ENCODE measurements around the gene FSTL4.

Gene FSTL4

DNA sequence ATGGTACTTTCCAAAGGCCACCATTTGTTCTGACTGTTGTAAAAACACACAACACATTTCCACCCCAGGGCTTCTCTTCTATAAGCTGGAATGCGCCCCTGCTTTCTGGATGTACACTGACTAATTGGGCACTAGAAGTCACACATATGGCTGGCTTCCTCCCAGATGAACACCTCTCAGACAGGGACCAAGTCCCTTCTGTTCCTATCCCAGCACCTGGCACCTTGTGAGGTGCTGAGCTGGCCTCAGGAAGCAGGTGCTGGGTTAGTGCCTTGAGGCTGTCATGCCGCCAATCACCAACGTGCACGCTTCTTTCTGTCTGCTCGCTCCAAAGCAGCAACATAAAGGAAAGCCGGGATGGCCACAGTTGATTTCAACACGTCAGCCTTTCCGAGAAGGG, 93.2 kb downstream of the FSTL4 start:
- DNase-seq (ENCODE audit: low spot score): no peak
- in situ Hi-C loops (cut with MboI; ENCODE audit: low sequenced_read_pairs, unreplicated experiment): no loop called here
- TF ChIP-seq, protein P1, sequence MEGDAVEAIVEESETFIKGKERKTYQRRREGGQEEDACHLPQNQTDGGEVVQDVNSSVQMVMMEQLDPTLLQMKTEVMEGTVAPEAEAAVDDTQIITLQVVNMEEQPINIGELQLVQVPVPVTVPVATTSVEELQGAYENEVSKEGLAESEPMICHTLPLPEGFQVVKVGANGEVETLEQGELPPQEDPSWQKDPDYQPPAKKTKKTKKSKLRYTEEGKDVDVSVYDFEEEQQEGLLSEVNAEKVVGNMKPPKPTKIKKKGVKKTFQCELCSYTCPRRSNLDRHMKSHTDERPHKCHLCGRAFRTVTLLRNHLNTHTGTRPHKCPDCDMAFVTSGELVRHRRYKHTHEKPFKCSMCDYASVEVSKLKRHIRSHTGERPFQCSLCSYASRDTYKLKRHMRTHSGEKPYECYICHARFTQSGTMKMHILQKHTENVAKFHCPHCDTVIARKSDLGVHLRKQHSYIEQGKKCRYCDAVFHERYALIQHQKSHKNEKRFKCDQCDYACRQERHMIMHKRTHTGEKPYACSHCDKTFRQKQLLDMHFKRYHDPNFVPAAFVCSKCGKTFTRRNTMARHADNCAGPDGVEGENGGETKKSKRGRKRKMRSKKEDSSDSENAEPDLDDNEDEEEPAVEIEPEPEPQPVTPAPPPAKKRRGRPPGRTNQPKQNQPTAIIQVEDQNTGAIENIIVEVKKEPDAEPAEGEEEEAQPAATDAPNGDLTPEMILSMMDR (IDR thresholded peaks at IDR 0.05; ENCODE audit: borderline replicate concordance, control extremely low read depth, extremely low read depth, insufficient read depth, missing control alignments): no peak

DNA sequence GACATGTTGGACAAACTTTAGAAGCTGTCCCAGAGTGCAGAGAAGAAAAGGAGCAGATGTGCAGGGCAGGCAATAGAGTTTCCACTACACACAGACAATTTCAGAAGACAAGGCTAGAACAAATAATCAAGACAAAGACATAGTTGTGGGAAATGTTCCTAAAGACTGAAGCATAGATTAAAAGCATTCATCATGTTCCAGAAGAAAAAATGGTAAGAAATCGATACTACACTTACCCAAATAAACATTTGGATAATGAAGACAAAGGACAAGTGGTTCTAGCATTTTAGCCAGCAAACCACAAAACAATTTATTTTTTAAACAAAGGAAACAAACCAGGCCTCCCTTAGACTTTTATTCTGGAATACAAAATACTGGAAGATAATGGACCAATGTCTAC, 97.9 kb downstream of the FSTL4 start:
- DNase-seq (ENCODE audit: low spot score): no peak
- in situ Hi-C loops (cut with MboI; ENCODE audit: low sequenced_read_pairs, unreplicated experiment): no loop called here
- TF ChIP-seq, protein P1 (IDR thresholded peaks at IDR 0.05; ENCODE audit: borderline replicate concordance, control extremely low read depth, extremely low read depth, insufficient read depth, missing control alignments): no peak

DNA sequence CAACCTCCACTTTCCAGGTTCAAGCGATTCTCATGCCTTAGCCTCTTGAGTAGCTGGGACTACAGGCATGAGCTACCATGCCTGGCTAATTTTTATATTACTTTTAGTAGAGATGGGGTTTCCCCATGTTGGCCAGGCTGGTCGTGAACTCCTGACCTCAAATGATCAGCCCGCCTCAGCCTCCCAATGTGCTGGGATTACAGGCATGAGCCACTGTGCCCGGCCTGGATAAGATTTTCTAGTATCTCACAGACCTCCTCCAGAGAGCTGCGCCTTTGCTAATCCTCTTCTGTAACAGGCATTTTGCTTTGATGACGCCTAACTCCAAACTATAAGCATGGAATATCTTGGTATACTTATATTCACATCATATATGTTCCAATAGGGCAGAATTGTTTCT, 99.4 kb downstream of the FSTL4 start:
- TF ChIP-seq, protein P1 (IDR thresholded peaks at IDR 0.05; ENCODE audit: borderline replicate concordance, control extremely low read depth, extremely low read depth, insufficient read depth, missing control alignments): no peak
- in situ Hi-C loops (cut with MboI; ENCODE audit: low sequenced_read_pairs, unreplicated experiment): no loop called here
- DNase-seq (ENCODE audit: low spot score): no peak

DNA sequence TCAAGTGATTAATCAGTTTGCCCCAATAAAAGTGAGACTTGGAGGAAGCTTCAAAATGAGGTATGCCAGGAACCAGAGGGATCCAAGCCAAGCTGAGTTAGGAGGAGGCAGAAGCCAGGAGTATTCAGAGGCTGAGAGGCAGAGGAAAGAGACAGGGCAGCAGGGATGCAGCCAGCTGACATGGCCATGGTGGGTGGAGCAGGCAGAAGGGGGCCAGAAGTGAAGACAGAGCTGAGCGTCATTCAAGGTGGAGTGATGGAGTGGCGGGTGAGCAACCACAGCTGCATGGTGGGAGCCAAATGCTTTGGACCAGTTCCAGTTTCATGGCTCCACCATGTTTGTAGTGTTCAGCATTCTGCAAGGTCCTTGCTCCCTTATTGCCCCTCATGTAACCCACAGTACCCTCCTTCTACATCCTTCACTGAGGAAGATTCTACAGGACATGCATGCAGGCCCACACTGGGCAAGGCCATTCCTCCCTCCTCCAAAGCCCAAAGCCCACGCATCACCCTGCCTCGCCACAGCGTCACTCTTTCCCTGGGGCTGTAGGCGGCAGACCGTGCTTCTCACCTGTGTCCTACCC, 100.6 kb downstream of the FSTL4 start:
- TF ChIP-seq, protein P1 (IDR thresholded peaks at IDR 0.05; ENCODE audit: borderline replicate concordance, control extremely low read depth, extremely low read depth, insufficient read depth, missing control alignments): no peak
- no peak for DNase-seq (ENCODE audit: low spot score)
- in situ Hi-C loops (cut with MboI; ENCODE audit: low sequenced_read_pairs, unreplicated experiment): no loop called here

DNA sequence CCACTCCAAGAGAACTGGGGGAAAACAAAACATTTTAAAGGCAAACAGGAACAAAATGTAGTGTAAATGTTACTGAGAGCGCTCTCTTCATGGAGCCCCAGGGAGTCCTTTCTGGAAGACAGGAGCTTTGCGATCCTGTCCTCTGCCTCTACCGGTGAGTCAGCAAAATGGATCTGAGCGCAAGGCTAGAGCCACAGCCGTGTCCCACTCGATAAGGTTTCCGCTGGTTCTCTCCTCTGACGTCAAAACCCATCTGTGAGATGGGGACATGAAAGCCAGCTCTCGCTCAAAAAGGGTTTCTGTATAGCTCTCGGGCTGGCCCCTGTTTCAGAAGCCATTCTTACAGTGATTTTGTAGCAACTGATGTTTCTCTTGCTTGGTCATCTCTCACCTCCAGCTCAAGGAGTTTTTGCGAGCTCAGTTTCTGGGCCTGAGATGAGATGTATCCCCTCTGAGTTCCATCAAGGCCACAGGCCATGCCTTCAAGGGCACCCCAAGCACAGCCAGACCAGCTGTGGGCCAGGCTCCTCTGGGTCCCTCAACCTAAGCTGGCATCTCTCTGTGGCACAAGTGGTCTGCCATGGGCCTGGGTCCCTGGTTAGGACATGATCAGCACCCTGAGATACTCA, 101.6 kb downstream of the FSTL4 start:
- TF ChIP-seq, protein P1 (IDR thresholded peaks at IDR 0.05; ENCODE audit: borderline replicate concordance, control extremely low read depth, extremely low read depth, insufficient read depth, missing control alignments): no peak
- no peak for DNase-seq (ENCODE audit: low spot score)
- in situ Hi-C loops (cut with MboI; ENCODE audit: low sequenced_read_pairs, unreplicated experiment): no loop called here

DNA sequence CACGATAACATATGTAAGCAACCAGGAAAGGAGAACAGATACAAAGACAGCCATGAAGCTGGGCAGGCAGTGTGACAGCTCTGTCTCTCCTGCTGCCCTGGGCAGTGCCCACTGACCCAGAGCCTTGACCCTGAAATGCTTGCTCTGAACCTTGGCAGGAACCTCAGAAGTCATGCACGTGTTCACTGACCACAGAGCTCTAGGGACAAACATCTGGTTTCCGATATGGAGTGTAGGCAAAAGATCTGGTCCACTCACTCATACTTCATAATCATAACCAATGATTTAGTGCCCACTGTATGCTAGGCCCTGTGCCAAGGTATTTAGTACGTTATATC, 102.6 kb downstream of the FSTL4 start:
- in situ Hi-C loops (cut with MboI; ENCODE audit: low sequenced_read_pairs, unreplicated experiment): no loop called here
- no peak for DNase-seq (ENCODE audit: low spot score)
- TF ChIP-seq, protein P1 (IDR thresholded peaks at IDR 0.05; ENCODE audit: borderline replicate concordance, control extremely low read depth, extremely low read depth, insufficient read depth, missing control alignments): no peak

All from GM13976 (cell line).